Activated gamma-delta T cell (primary cell): ENCODE results near the gene SPZ1.
A peak's percentile ranks its signal among the peaks of the same experiment; 100 is the strongest.
"Not testable (repeated sequence)": the region's sequence is repeated elsewhere in the genome, so short reads cannot be mapped to it uniquely, and the experiment has no call there.

Experiments
- DNase-seq: peaks from one replicate; lab custom pipeline; 2025; lab: John Stamatoyannopoulos, UW
- total RNA-seq, 2 donors: gene quantifications; one replicate each; lab custom pipeline; 2026; lab: John Stamatoyannopoulos, UW

The SPZ1 gene
- 0 to 0.04 reads per million in 2 donors for total RNA-seq

GRCh38 chr5:80319702-80320101 is at the start of gene SPZ1:
TSS of gene SPZ1 (plus strand) at chr5:80320002. CDS start at chr5:80320216, 214 bp downstream.
- DNase-seq = no peak

DNA sequence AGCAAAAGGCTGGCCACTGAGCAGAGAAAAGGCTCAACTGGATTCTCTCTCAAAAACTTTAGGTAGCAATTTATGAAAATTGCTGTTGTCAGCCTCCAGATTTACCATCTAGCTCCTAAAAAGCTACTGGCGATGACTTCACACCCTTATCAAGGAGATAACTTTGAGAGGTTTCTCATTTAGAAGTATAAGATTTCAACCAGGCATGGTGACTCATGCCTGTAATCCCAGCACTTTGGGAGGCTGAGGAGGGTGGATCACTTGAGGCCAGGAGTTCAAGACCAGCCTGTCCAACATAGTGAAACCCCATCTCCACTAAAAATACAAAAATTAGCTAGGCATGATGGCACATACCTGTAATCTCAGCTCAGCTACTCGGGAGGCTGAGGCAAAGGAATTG is 49.3 kb upstream of the SPZ1 start:
- DNase-seq = not testable (repeated sequence)

GRCh38 chr5:80275347-80275746 is 44.5 kb upstream of the SPZ1 start:
- no peak for DNase-seq

- no peak for DNase-seq
These were observed 43.6 kb upstream of the SPZ1 start for GRCh38 chr5:80276186-80276585.

DNA sequence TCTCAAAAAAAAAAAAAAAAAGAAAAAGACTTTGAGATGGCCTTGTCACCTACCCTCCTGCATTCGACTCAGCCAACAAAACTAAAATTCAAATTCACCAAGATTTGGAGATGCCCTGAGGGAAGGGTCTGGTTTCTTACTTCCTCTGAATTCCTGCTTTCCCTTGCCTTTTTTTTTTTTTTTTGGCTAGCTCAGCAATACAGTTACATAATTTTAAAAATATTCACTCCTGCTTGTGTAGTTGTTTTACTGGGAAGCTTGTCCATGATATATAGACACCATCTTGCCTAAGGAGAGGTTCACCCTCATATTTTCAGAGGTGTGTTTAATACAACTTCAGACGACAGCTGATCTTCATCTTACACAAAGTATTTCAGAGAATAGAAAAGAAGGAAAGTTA is 42.6 kb upstream of the SPZ1 start:
- DNase-seq = no peak

GRCh38 chr5:80282054-80282453 is 37.7 kb upstream of the SPZ1 start:
- DNase-seq = no peak

DNA sequence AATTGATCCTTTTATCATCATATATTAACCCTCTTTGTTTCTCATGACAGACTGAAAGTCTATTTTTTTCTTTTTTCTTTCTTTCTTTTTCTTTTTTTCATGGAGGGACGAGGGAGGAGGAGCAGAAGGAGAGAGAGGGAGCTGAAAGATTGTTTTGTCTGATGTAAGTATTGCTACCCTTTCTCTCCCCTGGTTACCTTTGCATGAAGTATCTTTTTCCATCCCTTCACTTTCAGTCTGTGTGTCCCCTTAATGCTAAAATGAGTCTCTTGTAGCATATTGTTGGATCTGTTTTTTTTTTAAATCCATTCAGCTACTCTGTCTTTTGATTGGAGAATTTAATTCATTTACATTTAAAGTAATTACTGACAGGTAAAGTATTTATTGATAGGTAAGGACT is 36.4 kb upstream of the SPZ1 start:
- DNase-seq = no peak

GRCh38 chr5:80284720-80285119 is 35.1 kb upstream of the SPZ1 start:
- no peak for DNase-seq

- no peak for DNase-seq
These were observed 31.6 kb upstream of the SPZ1 start for GRCh38 chr5:80288177-80288576.

GRCh38 chr5:80289320-80289719 is 30.5 kb upstream of the SPZ1 start:
- no peak for DNase-seq

GRCh38 chr5:80291761-80292160 is 28.0 kb upstream of the SPZ1 start:
- DNase-seq = no peak

GRCh38 chr5:80296121-80296520 is 23.7 kb upstream of the SPZ1 start:
- DNase-seq = no peak

GRCh38 chr5:80299601-80300000 is 20.2 kb upstream of the SPZ1 start:
- DNase-seq = no peak

DNA sequence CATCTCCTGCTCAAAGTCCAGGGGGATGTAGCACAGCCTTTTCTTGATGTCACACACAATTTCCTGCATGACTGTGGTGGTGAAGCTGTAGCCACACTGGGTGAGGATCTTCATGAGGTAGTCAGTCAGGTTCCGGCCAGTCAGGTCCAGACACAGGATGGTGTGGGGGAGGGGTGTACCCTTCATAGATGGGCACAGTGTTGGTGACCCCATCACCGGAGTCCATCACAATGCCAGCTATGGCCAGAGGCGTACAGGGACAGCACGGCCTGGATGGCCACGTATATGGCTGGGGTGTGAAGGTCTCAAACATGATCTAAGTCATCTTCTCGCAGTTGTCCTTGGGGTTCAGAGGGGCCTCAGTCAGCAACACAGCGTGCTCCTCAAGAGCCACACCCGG is 19.7 kb upstream of the SPZ1 start:
- no peak for DNase-seq

GRCh38 chr5:80300796-80301195 is 19.0 kb upstream of the SPZ1 start:
- not testable (repeated sequence) for DNase-seq

DNA sequence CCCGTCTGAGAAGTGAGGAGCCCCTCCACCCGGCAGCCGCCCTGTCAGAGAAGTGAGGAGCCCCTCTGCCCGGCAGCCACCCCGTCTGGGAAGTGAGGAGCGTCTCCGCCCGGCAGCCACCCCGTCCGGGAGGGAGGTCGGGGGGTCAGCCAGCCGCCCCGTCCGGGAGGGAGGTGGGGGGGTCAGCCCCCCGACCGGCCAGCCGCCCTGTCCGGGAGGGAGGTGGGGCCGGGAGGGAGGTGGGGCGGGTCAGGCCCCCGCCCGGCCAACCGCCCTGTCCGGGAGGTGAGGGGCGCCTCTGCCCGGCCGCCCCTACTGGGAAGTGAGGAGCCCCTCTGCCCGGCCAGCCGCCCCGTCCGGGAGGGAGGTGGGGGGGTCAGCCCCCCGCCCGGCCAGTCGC is 18.5 kb upstream of the SPZ1 start:
- not testable (repeated sequence) for DNase-seq

- no peak for DNase-seq
These were observed 17.2 kb upstream of the SPZ1 start for GRCh38 chr5:80302636-80303035.

DNA sequence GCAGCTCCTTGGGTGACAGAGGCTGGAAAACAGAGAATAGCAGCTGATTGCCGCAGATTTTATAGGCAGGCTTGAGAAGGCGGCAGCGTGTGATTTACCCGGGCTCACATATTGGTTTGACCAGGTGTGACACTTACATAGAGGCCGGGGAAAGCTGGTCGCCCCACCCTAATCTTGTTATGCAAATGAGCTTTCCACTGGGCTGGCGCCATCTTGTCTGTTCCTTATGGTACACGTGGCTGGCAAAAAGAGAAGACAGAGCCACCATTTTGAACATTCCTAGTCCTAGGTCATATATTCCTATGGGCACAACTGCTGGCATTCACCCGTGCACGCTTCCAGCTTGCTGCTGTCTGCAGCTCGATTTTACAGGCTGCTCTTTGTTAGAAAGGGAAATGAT is 11.3 kb upstream of the SPZ1 start:
- no peak for DNase-seq

DNA sequence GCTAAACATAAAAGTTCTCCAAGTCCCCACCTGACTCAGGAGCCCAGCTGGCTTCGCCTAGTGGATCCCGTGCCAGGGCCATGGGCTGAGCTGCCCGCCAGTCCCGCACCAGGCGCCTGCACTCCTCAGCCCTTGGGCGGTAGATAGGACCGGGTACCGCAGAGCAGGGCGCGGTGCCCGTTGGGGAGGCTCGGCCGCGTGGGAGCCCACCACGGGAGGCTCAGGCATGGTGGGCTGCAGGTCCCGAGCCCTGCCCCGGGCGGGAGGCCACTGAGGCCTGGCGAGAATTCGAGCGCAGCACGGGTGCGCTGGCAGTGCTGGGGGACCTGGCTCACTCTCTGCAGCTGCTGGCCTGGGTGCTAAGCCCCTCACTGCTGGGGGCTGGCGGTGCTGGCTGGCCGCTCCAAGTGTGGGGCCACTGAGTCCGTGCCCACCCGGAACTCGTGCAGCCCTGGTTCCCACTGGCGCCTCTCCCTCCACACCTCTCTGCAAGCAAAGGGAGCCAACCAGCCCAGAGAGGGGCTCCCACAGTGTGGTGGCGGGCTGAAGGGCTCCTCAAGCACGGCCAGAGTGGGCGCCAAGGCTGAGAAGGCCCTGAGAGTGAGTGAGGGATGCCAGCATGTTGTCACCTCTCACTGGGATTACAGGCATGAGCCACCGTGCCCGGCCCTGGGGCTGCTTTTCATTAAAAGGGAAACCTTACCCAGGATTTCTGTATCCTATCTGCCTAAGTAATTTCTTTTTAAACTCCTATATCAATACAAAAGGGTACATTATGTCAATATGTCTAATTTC is 9.7 kb upstream of the SPZ1 start:
- peak; percentile 11 for DNase-seq

- DNase-seq = no peak
These were observed 4.6 kb upstream of the SPZ1 start for GRCh38 chr5:80315244-80315643.

DNA sequence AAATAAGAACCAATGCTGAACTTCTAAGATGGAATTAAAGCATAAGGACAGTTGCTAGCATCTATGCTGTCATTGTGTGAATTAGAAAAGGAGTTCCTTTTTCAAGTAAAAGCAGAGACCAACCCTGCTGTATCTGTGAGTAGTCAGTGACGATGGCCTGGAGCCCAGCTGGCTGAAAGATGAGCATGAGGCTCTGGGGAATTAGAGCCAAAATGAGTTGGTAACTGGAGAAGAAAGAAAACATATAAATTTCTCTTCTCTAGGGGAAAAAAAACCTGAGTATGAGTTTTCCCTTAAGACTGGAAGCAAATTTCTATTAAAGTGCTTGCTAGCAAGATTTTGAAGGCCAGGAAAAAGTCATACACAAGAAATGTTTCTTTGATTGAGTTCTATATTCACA is 1.6 kb upstream of the SPZ1 start:
- DNase-seq = no peak

DNA sequence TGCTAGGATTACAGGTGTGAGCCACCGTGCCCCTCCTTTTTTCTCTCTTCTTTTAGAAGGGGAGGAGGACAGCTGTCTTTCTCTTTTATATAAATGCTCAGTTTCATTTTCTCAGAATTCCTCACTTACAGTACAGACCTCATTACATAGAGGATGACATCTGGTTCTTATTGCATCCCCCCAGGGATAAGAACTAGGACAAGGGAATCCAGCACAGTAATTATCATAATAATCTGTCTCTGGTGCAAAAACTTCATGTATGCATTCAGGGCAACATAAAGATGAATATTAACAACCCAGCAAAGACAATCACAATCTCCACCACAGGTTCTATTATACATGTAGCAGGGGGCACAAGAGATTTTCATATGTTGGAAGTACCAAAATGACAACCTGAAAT is 5.1 kb downstream of the SPZ1 start:
- no peak for DNase-seq

DNA sequence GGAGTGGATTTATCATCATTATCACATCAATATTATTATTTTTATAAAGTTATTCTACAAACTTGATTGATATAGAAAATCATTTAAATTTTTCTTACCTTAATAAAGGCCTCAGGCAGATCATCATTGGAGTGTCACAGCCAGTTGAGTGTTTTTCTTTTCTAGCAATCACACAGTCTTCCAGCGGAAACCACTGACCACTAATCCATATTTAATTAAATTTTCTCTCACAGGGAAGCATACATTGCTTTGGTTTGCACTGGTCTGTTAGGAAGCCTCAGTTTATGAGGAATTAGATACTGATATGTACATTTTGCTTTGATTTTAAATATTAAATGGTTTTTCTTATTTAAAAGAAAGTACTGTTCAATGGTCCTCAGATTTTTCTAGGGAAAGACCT is 6.7 kb downstream of the SPZ1 start:
- DNase-seq = no peak

GRCh38 chr5:80337379-80337778 is 17.6 kb downstream of the SPZ1 start:
- no peak for DNase-seq
